HEK293T (cell line): Measurements from ENCODE around the gene PTCRA.

Source experiments
- CTCF ChIA-PET: fragments of 350-600 bp; formaldehyde crosslinking; extraction: SDS; loops from one replicate; lab custom pipeline; 2021; ENCODE audit warnings: antibody characterized with exemption, inconsistent platforms; lab: Yijun Ruan, JAX
- POLR2A ChIA-PET: fragments of 350-600 bp; formaldehyde crosslinking; extraction: SDS; loops from one replicate; lab custom pipeline; 2020; ENCODE audit warnings: antibody characterized with exemption, inconsistent platforms; lab: Yijun Ruan, JAX
- DNase-seq: peaks from one replicate; pipeline ENCODE4 v3.0.0; 2012; ENCODE audit warnings: mixed read lengths; ENCODE audit errors: extremely low spot score
- ARNT ChIP-seq: fragments of 450-650 bp; IDR thresholded peaks from 2 replicates; pipeline ENCODE4 v1.6.1; 2017; ENCODE audit warnings: mild to moderate bottlenecking
- BHLHE40 ChIP-seq: fragments of 450-650 bp; IDR thresholded peaks from 2 replicates; pipeline ENCODE4 v1.6.1; 2016; ENCODE audit warnings: mild to moderate bottlenecking, moderate library complexity, borderline replicate concordance
- CTBP1 ChIP-seq: fragments of 450-650 bp; IDR thresholded peaks from 2 replicates; pipeline ENCODE4 v1.6.1; 2016; ENCODE audit warnings: borderline replicate concordance
- ELF4 ChIP-seq: fragments of 450-650 bp; IDR thresholded peaks from 2 replicates; pipeline ENCODE4 v1.6.1; 2017; ENCODE audit warnings: antibody characterized with exemption
- FOXA1 ChIP-seq: fragments of 450-650 bp; IDR thresholded peaks from 2 replicates; pipeline ENCODE4 v1.6.1; 2016; ENCODE audit warnings: mild to moderate bottlenecking
- FOXK2 ChIP-seq: fragments of 450-650 bp; IDR thresholded peaks from 2 replicates; pipeline ENCODE4 v1.6.1; 2016; ENCODE audit warnings: mild to moderate bottlenecking
- FOXM1 ChIP-seq: fragments of 450-650 bp; IDR thresholded peaks from 2 replicates; pipeline ENCODE4 v1.6.1; 2017; ENCODE audit warnings: mild to moderate bottlenecking, borderline replicate concordance
- HDGF ChIP-seq: fragments of 450-650 bp; IDR thresholded peaks from 2 replicates; pipeline ENCODE4 v1.6.1; 2017; ENCODE audit warnings: antibody characterized with exemption, borderline replicate concordance
- L3MBTL2 ChIP-seq: fragments of 450-650 bp; conservative IDR thresholded peaks from 2 replicates; pipeline ENCODE4 v1.6.1; 2016; ENCODE audit warnings: mild to moderate bottlenecking
- LEF1 ChIP-seq: fragments of 450-650 bp; IDR thresholded peaks from 2 replicates; pipeline ENCODE4 v1.6.1; 2017; ENCODE audit warnings: mild to moderate bottlenecking, borderline replicate concordance
- NFRKB ChIP-seq: fragments of 450-650 bp; IDR thresholded peaks from 2 replicates; pipeline ENCODE4 v1.6.1; 2016; ENCODE audit warnings: mild to moderate bottlenecking, moderate library complexity
- SP1 ChIP-seq: fragments of 450-650 bp; IDR thresholded peaks from 2 replicates; pipeline ENCODE4 v1.6.1; 2017
- SUZ12 ChIP-seq: fragments of 450-650 bp; IDR thresholded peaks from 2 replicates; pipeline ENCODE4 v1.6.1; 2016; ENCODE audit warnings: mild to moderate bottlenecking
- TARDBP ChIP-seq: fragments of 450-650 bp; IDR thresholded peaks from 2 replicates; pipeline ENCODE4 v1.6.1; 2016
- ZNF384 ChIP-seq: fragments of 450-650 bp; IDR thresholded peaks from 2 replicates; pipeline ENCODE4 v1.6.1; 2016
- TF ChIP-seq, protein P1 (sequence below): fragments of 450-650 bp; IDR thresholded peaks from 2 replicates; pipeline ENCODE4 v1.6.1; 2016

PTCRA gene, protein sequence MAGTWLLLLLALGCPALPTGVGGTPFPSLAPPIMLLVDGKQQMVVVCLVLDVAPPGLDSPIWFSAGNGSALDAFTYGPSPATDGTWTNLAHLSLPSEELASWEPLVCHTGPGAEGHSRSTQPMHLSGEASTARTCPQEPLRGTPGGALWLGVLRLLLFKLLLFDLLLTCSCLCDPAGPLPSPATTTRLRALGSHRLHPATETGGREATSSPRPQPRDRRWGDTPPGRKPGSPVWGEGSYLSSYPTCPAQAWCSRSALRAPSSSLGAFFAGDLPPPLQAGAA

DNA sequence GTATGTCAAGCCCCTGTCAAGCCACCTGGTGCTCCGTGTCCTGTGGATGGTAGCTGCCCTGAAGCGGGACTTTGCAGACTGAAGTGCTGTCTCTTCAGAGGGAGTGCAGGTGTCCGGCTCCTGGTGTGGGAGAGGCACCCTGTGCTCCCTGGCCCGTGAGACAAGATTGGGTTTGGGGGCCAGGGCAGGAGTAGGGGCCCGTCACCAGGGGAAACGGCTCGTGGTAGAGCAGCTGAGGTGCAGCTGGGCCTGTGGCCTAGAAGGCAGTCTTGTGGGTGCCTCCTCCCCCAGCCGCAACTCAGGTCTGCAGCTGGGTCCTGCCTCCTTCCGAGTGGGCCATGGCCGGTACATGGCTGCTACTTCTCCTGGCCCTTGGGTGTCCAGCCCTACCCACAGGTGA, at the start of gene PTCRA:
TSS of gene PTCRA (plus strand) at position 322 of the 400 bp plus-strand sequence. CDS start at position 339, 17 bp downstream.
- TF ChIP-seq LEF1 (no peak), BHLHE40 (no peak), FOXK2 (no peak), SUZ12 (no peak), FOXA1 (no peak), ELF4 (no peak), SP1 (no peak), CTBP1 (no peak), NFRKB (no peak), ZNF384 (no peak), ARNT (no peak), L3MBTL2 (no peak)
- TF ChIP-seq, protein P1, sequence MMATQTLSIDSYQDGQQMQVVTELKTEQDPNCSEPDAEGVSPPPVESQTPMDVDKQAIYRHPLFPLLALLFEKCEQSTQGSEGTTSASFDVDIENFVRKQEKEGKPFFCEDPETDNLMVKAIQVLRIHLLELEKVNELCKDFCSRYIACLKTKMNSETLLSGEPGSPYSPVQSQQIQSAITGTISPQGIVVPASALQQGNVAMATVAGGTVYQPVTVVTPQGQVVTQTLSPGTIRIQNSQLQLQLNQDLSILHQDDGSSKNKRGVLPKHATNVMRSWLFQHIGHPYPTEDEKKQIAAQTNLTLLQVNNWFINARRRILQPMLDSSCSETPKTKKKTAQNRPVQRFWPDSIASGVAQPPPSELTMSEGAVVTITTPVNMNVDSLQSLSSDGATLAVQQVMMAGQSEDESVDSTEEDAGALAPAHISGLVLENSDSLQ = no peak
- ChIA-PET CTCF (no interaction called here), POLR2A (interaction anchor here (1.6 to 4.0 kb wide), 2 partner anchors 13 to 63 kb away, joined by 5 to 32 read pairs; partner anchors contain the start of genes CNPY3 and PEX6)
- DNase-seq = no peak

DNA sequence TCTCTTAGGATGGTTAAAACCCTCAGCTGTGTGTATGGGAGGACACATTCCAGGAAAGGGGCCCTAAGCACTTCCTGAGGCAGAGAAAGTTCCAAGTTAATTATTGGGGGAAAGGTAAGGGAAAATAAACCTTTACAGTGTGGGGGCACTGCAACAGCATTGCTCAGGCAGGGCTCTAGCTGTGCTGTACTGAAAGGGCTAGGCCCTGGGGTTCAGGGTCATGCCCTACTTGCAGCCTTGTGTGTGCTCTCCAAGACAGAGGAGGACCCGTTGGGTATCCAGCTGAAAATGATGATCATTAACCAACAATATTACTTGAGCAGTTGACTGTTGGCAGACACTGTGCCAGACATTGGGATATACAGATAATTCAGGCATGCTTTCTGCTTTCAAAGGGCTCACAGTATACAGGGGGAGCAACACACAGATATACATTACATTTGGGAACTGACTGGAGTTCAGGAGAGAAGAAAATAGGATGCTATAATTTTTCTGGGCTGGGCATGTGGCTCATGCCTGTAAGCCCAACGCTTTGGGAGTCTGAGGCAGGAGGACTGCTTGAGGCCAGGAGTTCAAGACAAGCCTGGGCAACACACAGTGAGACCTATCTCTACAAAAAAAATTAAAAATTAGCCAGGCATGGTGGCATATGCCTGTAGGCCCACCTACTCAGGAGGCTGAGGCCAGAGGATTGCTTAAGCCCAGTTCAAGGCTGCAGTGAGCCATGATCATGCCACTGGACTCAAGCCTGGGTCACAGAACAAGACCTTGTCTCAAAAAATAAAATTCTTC, 45.5 kb upstream of the PTCRA start:
- TF ChIP-seq ARNT (no peak), NFRKB (no peak), CTBP1 (no peak), FOXM1 (no peak), HDGF (no peak), TARDBP (no peak), FOXA1 (no peak), SP1 (no peak), LEF1 (no peak), BHLHE40 (no peak), ELF4 (no peak), ZNF384 (no peak), SUZ12 (no peak), L3MBTL2 (no peak), FOXK2 (no peak)
- TF ChIP-seq, protein P1 = no peak
- ChIA-PET POLR2A (interaction anchor here (2.6 kb wide), 1 partner anchor 9 kb away, joined by 8 read pairs; the partner anchor contains the start of gene RPL7L1), CTCF (no interaction called here)
- no peak for DNase-seq

DNA sequence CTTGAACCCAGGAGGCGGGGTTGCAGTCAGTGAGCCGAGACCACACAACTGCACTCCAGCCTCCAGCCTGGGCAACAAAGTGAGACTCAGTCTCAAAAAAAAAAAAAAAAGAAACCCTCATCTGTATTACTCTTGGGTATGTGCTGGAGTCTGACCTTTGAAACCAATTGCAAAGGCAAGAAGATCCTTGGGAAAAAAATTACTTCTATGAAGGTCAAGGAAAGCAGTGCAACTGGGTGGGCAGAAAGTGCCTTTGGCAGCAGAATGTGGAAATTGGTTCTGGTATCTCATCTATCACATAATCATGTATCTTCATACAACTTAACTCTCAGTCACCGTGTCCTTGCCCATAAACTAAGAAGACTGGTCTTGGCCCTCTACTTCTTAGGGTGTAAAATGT, 44.1 kb upstream of the PTCRA start:
- POLR2A ChIA-PET = no interaction called here
- CTCF ChIA-PET = no interaction called here
- no peak for TF ChIP-seq SUZ12
- no peak for TF ChIP-seq NFRKB
- TF ChIP-seq L3MBTL2 = no peak
- TF ChIP-seq, protein P1 = no peak
- TF ChIP-seq ELF4 = no peak
- no peak for TF ChIP-seq SP1
- TF ChIP-seq FOXM1 = no peak
- TF ChIP-seq HDGF = no peak
- no peak for TF ChIP-seq FOXA1
- no peak for TF ChIP-seq FOXK2
- TF ChIP-seq BHLHE40 = no peak
- TF ChIP-seq CTBP1 = no peak
- no peak for TF ChIP-seq LEF1
- no peak for TF ChIP-seq ARNT
- no peak for TF ChIP-seq TARDBP
- no peak for DNase-seq

DNA sequence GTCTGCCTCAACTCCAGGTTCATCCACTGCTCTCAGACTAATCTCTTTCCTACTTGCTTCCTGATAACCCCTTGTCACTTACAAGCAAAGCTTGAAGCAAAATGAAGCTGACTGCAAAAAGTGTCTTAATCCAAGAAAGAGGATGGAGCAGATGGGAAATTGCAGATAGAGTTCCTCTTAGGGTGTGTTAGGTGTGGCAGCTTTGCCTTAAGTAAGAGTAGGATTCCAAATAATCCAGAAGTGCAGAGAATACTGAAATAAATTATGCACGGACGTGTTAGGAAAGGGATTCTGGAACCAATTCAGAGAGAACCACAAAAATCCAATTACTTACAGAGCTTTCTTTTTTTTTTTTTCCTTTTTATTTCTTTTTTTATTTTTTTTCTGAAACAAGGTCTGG, 42.5 kb upstream of the PTCRA start:
- ChIA-PET POLR2A (interaction anchor here (1.4 to 1.7 kb wide), 2 partner anchors 90 to 127 kb away, joined by 3 to 4 read pairs; no protein-coding TSS in a partner anchor), CTCF (interaction anchor here (0.8 to 1.0 kb wide), 3 partner anchors 10 to 147 kb away, joined by 3 read pairs; no protein-coding TSS in a partner anchor)
- TF ChIP-seq LEF1 = no peak
- TF ChIP-seq HDGF = no peak
- no peak for TF ChIP-seq ELF4
- TF ChIP-seq NFRKB = no peak
- no peak for TF ChIP-seq L3MBTL2
- no peak for TF ChIP-seq FOXM1
- TF ChIP-seq, protein P1 = no peak
- no peak for TF ChIP-seq FOXA1
- TF ChIP-seq TARDBP = no peak
- TF ChIP-seq FOXK2 = no peak
- no peak for TF ChIP-seq CTBP1
- TF ChIP-seq ARNT = no peak
- TF ChIP-seq SP1 = no peak
- no peak for TF ChIP-seq BHLHE40
- no peak for TF ChIP-seq ZNF384
- DNase-seq = no peak
